Stimulated activated naive CD4-positive, alpha-beta T cell treated with Interleukin-2 at 50 U/mL for 16 hours (primary cell): Measurements from ENCODE around the gene C11orf65.

Experiments
- DNase-seq: peaks from one replicate; lab custom pipeline; 2025; lab: John Stamatoyannopoulos, UW

The C11orf65 gene

DNA sequence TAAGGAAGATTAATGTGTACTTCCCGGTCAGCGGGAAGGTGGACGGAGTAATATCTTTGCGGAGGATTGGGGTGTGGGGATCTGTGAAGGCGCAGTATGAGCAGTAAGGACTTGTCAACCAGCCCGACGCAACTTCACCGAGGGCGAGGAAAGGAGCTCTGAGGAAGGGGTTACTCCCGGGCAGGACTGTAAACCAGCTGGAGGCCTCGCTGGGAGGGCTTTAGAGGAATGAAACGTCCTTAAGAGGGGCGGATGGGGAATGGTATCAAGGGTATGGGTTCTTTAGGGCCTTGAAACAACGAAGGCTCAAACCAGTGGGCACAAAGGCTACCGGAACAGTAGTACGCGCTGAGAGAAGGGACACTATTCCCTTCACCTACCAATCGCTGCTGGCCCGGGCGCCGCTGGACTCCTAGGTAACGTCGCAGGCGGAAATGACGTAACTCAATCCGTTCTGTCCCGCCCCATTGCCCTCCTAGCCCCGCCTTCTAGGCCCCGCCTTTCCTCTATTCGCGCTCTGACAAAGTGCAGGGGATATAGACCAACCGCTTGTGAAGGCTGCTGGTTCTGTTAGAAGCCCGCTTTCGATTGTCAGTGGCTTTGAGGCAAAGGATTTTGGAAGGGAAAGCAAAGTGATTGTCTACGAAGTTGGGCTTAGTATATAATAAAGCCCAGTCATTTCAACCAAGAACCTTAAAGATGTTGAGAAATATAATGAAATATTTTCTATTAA is at the start of gene C11orf65:
C11orf65 (minus strand) TSS at position 439 of the 733 bp plus-strand sequence. CDS start 5,970 bp downstream, outside the sequence.
- peak; percentile 92 for DNase-seq

DNA sequence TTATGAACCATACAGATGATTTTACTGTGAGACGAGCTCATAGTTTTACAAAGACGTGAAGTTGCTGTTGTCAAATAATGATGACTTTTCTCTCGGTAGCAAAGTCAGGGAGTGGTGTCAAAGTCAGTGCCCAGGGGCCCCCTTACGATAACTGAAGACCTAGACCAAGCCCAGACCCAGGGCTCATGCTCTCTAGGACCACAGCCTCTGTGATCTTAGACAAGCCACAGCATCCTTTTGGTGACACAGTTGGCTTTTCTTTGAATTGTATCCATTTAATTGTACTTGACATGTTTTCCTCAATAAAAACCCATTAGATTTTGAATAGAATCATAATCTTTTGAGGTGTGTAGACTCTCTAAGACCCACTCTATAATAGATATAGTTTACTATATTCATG is 48.8 kb upstream of the C11orf65 start:
- DNase-seq: no peak

DNA sequence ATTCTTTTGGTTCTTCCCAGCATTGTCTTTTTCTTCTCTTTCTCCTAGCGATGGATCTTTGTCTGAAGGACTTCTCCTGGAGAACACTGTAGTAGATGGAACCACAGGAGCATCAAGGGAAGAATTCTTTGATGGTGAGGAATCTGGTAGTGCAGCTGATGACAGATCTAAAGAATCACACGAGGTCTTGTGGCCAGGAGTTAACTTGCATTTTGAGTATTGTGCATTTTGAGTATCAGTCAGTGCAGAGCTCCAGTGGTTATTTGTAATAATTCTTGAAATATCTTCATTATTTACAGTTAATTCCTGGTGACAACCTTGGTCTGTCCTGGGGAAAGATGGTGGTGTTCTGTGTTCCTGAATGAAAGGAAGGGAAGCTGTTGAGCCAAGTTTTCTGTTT is 45.4 kb upstream of the C11orf65 start:
- no peak for DNase-seq

DNA sequence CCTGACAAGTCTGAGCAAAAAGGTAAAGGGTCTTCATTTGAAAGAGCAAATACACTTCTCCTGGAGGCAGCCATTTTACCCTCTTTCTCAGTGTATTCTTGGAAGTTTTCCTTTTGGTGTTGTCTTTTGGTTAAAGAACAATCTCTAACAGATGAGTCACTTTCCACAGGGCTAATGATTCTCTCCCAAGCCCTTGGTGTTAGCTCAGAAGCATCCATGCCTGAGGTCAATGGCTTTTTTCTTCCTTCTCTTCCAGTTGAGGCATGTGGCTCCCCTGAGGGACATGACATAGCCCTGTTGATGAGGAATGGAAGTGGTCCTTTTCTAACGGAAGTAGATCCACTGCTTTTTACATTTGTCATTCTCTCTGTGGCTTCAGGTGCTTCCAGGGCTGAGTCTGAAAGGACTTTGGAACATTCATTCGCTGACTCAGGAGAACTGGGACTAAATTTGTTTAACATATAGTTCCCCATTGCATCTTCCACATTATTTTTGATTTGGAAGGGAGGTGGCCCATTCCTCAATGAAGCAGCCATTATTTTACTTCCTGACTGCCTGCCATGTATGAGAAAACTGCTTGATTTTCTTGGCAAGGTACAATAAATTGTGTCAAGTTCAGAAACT is 44.6 kb upstream of the C11orf65 start:
- no peak for DNase-seq

- DNase-seq: no peak
Measured at GRCh38 chr11:108508653-108509593, 41.6 kb upstream of the C11orf65 start.

- no peak for DNase-seq
Measured at GRCh38 chr11:108501396-108501795, 34.1 kb upstream of the C11orf65 start.

DNA sequence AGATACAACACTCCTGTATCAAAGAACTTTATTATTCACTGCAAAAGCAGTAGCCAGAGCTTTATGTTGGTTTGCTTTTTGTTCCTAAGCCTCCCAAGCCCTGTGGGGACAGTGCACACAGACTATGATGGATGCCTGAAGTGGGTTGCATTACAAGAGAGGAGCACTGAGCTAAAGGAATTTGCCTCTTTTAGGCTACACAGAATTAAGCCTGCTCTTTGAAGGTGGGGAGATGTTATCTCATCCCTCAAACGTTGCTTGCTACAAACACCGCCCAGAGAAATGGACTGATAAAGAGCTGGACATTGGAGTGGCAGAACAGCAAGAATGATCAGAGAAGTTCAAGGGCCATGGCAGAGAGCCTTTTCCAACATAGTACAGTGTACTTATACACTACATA is 33.4 kb upstream of the C11orf65 start:
- no peak for DNase-seq

DNA sequence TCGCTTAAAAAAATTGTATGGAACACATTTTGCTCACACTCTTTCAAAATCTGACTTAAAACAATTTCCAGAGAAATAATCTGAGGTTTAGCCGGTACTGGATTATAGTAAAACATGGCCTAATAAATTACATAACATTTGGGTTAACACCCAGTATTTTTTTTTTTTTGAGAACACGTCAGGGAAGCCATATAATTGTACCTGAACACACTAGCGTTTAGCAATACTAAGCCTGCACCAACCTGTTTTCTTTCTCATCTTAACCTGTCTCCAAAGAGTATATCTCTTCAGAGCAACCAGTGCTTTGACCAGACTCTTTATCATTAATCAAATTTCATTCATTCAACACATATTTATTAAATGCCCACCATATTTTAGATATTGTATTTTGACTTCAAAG is 32.8 kb upstream of the C11orf65 start:
- DNase-seq: no peak

- DNase-seq: no peak
Measured at GRCh38 chr11:108498816-108499408, 31.6 kb upstream of the C11orf65 start.

DNA sequence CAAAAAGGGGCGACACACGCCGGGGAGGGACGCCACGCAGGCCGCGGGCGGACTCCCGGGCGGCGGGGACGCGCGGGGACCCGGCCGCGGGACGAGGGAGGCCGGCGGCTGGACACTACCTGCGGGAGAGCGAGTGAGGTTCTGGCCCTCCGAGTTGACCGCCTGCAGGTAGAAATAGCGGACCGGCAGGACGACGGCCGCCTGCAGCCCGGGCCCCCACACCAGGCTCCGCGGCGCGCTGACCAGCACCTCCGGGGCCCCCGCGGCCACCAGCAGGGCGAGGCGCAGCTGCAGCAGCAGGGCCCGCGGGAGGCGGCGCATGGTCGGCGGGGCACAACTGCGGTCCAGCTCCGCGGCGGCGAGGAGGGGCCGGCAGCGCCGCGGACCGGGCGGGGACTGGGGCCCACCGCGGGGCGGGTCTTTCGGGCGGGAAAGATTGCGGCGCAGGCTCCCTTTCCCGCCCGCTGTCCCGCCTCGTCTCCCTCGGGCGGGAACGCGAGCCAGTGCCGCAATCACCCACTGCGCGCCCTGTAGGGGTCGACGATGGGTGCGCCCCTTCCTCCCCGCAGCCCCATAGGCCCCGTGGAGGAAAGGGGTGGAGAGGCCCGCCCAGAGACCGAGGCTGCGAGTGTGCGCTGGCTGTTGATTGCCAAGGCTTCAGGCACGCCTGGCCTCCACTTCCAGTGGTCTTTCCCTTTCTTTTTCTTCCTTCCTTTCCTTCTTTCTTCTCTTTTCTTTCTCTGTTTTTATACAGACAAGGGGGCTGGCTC is 30.9 kb upstream of the C11orf65 start, which contains the start of gene POGLUT3:
POGLUT3 (minus strand) TSS at position 339 of the 770 bp plus-strand sequence; CDS start at position 321, 18 bp downstream.
- DNase-seq: peak; percentile 32

- peak; percentile 68 for DNase-seq
Measured at GRCh38 chr11:108497317-108498045, 30.2 kb upstream of the C11orf65 start.

- DNase-seq: no peak
Measured at GRCh38 chr11:108496643-108497256, 29.4 kb upstream of the C11orf65 start.

DNA sequence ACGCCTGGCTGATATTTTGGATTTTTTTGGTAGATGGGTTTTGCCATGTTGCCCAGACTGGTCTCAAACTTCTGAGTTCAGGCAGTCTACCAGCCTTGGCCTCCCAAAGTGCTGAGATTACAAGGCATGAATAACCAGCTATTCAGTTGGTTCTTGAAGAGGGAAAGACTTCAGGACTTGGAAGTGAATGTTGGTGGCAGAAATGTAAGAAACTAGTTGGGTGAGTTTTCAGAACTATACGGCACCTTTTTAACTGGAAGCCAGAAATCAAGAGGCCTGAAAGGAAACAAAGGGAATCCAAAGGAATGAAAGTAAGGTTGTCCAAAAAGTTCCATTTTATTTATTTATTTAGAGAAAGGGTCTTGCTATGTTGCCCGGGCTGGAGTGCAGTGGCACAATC is 28.0 kb upstream of the C11orf65 start:
- DNase-seq: no peak

DNA sequence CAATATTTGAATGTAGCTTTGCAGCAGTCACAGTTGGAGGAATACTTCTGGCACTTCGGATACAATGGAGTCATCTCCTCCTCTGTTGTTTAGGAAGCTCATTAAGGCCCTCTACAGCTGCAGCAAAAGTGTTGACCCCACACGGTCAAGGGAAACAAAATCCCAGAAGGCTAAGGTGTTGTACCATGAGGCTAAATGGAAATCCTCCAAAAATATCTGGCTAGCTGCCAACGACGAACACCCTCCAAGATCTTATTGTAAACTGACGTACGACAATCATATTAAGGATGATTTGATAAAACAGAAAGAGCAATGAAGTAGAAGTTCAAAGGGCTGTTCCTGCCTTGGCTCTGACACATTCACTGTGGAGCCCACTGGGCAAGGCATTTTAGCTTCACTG is 26.9 kb upstream of the C11orf65 start:
- no peak for DNase-seq

DNA sequence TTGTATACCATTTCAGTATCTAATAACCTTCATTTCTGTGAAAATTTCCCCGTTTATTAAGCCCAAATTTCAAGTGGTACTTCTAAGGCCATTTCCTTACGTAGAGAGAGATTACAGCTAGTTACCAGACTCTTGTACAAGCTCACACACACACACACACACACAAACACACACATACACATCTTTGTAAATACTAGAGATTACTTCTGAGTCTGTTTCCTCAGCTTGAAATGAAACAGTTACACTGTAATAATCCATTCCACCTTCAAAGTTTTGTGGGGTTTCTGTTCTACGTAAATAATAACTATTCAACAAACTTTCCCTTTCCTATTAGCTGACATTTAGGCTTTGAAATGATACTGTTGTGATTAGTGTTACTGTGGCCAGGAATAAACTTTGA is 24.6 kb upstream of the C11orf65 start:
- DNase-seq: no peak

- no peak for DNase-seq
Measured at GRCh38 chr11:108486828-108487227, 19.5 kb upstream of the C11orf65 start.

DNA sequence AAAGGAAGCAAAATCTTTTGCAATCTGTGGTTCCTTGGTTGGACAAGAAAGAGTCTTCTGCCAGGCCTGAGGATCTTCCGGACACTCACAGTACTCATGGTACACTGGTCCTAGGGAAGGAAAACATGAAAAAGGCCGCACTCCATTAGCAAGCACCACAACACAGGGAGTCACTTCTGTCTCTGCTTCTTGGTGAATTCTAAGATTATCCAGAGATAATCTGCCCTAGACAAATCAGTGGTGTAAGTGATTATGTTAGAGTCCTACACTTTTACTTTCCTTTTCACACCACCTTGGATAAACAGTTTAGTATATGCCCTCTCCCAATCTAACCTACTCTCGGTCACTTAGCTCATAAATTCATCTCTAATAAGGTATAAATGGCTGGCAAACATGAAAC is 19.0 kb upstream of the C11orf65 start:
- no peak for DNase-seq

GRCh38 chr11:108483163-108483562 is 15.8 kb upstream of the C11orf65 start:
- no peak for DNase-seq

DNA sequence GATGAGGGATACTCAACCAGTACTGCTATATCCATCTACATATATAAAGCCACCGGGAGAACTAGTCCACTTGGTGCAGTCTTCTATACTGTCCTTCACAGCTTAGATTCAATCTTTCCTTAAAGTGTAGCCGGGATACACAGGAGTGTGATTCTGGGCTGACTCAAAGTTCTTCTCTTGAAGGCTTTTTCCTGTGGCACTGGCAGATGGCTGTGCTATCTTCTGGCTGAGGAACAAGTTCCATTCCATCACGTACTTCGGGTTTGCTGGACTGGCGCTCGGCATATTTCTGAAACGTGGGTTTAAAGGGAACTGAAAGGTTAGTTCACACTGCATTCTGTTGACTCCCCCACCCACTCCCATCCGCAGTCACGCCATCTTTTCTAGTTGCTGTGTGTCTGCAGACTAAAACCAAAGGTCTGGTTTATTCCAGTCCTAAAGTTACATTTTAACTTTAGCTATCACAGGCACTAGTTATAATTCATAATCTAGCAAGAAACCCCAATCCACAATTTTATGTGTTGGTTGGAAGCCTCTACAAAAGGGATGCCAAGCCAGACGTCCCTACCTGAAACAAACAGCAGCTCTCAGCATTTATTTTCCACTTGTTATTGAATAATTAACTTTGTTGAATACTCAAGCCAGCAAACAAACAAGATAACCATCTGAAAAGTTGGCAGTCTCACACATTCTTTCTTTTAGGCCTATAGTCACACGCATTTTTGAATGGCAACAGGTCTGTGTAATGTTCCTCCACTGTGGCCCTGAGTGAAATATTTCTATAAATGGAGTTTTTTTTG is 7.5 kb upstream of the C11orf65 start:
- DNase-seq: no peak
